HG03045 (cell line): ENCODE data around the gene DEF6.
"Not testable (repeated sequence)": the region's sequence is repeated elsewhere in the genome, so short reads cannot be mapped to it uniquely, and the experiment has no call there.

Source experiments
- ATAC-seq: cut with Tn5 transposase; IDR thresholded peaks from one replicate; pipeline ENCODE4 v1.9.1; 2021; ENCODE audit warnings: mild to moderate bottlenecking, moderate library complexity; ENCODE audit not compliant: unreplicated experiment

DEF6 gene

GRCh38 chr6:35309611-35310264 lies 12.1 kb downstream of the DEF6 start:
- ATAC-seq = no peak

DNA sequence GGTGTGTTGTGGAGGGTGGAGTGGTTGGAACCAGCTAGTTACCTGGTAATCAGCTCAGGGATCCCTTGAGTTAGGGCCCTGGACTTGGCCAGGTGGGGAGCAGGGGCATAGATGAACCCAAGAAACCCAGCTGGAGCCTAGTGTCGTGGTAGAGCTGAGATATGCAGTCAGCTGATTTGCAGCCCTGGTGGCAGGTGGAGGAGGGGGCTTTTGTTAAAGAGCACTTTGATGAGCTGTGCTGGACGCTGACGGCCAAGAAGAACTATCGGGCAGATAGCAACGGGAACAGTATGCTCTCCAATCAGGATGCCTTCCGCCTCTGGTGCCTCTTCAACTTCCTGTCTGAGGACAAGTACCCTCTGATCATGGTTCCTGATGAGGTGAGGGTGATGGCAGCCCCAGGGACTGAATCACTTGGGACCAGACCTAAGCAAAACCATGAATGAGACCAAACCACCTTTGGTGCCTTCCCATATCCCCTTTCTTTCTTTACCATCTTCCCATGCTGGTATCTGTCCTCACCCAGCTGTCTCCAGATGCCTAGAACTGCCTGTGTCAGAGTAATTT lies 12.7 kb downstream of the DEF6 start:
- ATAC-seq = no peak

DNA sequence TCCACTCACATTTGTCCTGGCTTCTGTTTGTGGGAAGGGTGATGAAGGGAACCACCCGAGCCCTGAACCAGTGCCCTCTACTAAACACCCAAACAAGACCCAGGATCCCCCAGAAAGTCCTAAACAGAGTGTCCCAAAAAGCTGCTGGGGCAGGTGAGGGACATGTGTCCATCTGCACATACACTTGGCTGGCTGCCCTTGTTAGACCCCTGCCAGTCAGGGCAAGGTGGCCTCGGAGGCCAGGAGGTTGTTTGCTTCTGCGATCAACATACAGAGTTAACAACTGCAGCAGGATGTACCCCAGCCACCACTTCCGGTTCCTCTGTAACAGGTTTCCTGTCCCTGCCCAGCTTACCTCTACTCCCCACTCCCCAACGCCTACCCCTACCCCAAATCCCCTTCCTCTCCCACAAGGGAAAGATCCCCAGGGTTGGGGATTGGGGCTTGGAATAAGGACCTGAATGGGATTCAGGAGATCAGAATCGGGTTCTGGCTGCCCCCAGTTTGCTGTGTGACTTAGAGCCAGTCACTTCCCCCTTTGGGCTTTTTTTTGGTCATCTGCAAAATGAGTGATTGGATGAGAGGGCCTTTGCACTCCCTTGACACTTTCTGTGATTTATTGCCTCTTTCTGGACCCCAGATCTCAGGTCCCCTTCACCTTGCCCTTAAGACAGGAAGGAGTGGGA lies 13.9 kb downstream of the DEF6 start:
- no peak for ATAC-seq

DNA sequence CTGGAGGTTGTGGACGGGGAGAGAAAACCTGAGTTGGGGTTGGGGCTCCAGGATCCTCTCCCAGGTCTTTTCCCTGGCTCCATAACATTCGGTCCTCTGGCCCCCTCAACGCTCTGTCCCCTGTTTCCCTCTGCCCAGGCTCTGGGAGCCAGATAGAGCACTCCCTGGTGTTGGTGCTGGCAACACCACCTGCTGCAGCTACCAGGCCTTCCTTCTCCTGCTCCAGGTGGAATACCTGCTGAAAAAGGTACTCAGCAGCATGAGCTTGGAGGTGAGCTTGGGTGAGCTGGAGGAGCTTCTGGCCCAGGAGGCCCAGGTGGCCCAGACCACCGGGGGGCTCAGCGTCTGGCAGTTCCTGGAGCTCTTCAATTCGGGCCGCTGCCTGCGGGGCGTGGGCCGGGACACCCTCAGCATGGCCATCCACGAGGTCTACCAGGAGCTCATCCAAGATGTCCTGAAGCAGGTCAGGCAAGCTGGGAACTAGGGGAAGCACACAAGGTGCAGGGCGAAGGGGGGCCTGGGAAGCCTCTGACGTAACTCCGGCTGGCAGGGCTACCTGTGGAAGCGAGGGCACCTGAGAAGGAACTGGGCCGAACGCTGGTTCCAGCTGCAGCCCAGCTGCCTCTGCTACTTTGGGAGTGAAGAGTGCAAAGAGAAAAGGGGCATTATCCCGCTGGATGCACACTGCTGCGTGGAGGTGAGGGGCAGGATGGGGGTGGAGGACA lies 14.6 kb downstream of the DEF6 start:
- ATAC-seq = no peak

GRCh38 chr6:35312807-35313206 lies 15.2 kb downstream of the DEF6 start:
- no peak for ATAC-seq

DNA sequence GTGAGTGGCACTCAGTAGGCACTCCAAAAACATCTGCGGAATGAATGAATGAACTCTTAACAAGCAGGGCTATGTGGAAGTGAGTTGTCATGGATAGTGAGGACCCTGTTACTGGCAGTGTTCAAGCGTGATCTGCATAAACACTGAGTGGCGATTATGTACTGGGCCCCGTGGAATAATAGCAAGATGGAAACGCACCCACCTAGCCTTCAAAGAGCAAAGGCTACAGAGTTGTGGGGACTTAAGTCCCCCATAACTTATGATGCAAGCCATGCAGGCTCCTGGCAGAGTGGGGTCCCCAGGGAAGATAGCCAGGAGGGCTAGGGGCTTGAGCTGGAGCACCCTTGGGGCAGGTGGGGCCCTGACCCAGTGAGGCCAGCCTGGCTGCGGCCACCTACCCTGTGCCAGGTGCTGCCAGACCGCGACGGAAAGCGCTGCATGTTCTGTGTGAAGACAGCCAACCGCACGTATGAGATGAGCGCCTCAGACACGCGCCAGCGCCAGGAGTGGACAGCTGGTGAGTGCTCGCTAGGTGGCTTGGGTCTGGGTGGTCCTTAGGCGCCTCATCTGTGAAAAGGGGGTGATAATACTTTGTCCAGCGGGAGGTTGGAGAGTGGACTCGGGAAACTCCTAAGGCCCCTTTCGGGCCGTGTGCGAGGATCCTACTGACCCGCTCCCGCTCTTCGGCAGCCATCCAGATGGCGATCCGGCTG lies 20.0 kb downstream of the DEF6 start:
- no peak for ATAC-seq

DNA sequence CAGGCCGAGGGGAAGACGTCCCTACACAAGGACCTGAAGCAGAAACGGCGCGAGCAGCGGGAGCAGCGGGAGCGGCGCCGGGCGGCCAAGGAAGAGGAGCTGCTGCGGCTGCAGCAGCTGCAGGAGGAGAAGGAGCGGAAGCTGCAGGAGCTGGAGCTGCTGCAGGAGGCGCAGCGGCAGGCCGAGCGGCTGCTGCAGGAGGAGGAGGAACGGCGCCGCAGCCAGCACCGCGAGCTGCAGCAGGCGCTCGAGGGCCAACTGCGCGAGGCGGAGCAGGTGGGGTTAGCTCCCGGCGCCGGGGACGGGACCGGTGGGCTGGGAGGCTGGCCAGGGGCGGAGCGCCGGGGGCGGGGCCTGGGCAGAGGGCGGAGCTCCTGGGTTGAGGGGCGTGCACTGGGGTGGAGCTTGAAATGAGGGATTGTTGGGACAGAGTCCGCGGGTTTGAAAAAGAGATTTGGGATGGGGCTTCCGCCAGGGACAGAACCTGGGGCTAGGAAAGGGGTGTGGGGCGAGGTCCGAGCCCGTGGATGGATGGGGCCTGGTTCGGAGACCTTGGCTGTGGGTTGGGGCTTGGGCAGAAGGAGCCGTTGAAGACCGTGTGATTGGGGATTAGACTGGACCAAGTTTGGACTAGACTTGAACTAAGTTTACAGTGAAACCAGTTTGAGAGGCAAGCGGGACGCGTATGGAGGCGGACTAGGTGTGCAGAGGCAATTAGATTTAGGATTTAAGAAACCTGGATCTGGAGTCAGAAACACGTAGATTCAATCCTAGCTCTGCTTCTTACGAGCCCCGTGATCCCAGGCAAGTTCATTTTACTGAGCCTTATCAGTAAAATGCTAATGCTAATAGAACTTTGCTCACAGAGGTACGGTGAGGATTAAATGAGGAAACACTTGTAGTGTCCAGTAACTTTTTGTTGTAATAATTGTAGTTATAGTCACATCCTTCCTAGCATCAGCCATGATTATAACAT lies 20.9 kb downstream of the DEF6 start:
- no peak for ATAC-seq

GRCh38 chr6:35319346-35320030 lies 21.9 kb downstream of the DEF6 start:
- no peak for ATAC-seq

DNA sequence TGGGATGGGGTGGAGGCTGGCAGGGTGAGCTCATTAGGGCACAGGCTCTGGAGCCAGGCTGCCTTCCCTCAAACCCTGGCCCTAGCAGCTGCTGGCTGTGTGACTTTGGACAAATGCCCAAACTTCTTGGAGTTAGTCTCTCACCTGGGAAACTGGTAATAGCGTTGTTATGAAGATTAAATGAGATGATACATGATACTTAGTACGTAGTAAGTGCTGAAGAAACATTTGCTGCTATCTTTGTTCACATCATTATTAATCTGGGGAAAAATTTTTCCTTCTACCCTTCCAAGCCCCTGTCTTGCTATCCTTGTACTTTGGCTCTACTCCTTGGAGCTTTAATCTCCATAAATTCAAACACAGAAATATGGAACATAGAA lies 22.4 kb downstream of the DEF6 start:
- ATAC-seq = no peak

DNA sequence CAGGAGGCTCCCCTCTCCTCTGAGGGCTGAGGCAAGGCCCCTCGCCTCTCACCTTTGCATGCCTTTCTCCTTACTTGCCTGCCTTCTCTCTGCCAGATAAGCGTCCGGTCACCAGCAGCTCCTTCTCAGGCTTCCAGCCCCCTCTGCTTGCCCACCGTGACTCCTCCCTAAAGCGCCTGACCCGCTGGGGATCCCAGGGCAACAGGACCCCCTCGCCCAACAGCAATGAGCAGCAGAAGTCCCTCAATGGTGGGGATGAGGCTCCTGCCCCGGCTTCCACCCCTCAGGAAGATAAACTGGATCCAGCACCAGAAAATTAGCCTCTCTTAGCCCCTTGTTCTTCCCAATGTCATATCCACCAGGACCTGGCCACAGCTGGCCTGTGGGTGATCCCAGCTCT lies 23.5 kb downstream of the DEF6 start:
- no peak for ATAC-seq

GRCh38 chr6:35327349-35328027 lies 29.9 kb downstream of the DEF6 start:
- ATAC-seq = no peak

GRCh38 chr6:35328108-35328723 lies 30.6 kb downstream of the DEF6 start:
- ATAC-seq = no peak

DNA sequence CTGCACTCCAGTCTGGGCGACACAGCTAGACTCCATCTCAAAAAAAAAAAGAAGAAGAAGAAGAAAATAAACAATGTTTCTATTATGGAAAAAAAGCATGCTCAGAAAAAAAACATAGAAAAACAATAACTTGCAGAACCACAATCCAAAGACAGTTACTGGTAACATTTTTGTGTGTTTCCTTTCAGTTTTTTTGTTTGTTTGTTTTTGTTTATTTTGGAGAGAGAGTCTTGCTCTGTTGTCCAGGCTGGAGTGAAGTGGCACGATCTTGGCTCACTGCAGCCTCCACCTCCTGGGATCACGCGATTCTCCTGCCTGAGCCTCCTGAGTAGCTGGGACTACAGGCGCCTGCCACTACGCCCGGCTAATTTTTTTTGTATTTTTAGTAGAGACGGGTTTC lies 31.3 kb downstream of the DEF6 start:
- not testable (repeated sequence) for ATAC-seq

- ATAC-seq = no peak
Observed at GRCh38 chr6:35330541-35331119, 33.0 kb downstream of the DEF6 start.

DNA sequence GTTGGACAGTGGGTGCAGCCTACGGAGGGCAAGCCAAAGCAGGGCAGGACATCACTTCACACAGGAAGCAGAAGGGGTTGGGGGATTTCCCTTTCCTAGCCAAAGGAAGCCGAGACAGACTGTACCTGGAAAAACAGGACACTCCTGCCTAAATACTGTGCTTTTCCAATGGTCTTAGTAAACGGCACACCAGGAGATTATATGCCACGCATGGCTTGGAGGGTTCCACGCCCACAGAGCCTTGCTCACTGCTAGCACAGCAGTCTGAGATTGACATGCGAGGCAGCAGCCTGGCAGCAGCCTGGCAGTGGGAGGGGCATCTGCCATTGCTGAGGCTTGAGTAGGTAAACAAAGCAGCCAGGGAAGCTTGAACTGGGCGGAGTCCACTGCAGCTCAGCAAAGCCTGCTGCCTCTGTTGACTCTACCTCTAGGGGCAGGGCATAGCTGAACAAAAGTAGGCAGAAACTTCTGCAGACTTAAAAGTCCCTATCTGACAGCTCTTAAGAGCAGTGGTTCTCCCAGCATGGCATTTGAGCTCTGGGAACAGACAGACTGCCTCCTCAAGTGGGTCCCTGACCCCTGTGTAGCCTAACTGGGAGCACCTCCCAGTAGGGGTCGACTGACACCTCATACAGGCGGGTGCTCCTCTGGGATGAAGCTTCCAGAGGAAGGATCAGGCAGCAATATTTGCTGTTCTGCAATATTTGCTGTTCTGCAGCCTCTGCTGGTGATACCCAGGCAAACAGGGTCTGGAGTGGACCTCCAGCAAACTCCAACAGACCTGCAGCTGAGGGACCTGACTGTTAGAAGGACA lies 34.7 kb downstream of the DEF6 start:
- not testable (repeated sequence) for ATAC-seq

- ATAC-seq = no peak
Observed at GRCh38 chr6:35341557-35341956, 43.9 kb downstream of the DEF6 start.
